Measurements from ENCODE around the gene CKM.

- TF ChIP-seq POLR2AphosphoS5 (IDR thresholded peaks at IDR 0.05; ENCODE audit: low read depth, low read length) (no peak), REST (IDR thresholded peaks at IDR 0.05; ENCODE audit: insufficient read depth in 1 of 2, low read depth in 2 of 2, low read length in 2 of 2) (no peak), TAF1 (IDR thresholded peaks at IDR 0.05; ENCODE audit: borderline replicate concordance, insufficient read depth, low read length) (no peak), SIN3A (IDR thresholded peaks at IDR 0.05; ENCODE audit: borderline replicate concordance, insufficient read depth, low read length) (no peak), FOXP2 (optimal IDR thresholded peaks at IDR 0.05; ENCODE audit: borderline replicate concordance, extremely low read depth, extremely low read length, insufficient read depth) (no peak)
Observed at GRCh38 chr19:45264781-45265317, 57.8 kb downstream of the CKM start.
